ENCODE data around the gene PEX6.
A peak's percentile ranks its signal among the peaks of the same experiment; 100 is the strongest.
"Not testable (repeated sequence)": the region's sequence is repeated elsewhere in the genome, so short reads cannot be mapped to it uniquely, and the experiment has no call there.

Gene PEX6

DNA sequence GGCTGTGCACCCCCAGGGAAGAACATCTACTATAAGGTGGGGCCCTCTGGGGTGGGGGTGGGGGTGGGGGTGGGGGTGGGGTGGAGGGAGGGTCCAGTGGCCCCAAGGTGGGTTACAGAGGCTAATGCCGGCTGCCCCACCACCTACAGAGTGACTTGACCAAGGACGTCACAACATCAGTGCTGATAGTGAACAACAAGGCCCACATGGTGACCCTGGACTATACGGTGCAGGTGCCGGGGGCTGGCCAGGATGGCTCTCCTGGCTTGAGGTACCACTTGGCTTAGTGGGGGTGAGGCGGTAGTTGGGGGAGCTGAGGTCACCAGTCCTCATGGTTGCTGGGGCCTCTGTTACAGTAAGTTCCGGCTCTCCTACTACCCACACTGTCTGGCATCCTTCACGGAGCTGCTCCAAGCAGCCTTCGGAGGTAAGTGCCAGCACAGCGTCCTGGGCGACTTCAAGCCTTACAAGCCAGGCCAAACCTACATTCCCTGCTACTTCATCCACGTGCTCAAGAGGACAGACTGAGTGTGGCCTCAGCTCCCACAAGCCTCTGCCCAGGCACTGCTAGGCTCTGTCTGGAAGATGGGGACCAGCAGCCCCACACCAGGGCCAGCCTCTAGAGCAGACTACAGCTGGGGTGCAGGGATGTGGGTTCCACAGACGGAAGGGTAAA lies 15.7 kb downstream of the PEX6 start:
- no peak for DNase-seq

DNA sequence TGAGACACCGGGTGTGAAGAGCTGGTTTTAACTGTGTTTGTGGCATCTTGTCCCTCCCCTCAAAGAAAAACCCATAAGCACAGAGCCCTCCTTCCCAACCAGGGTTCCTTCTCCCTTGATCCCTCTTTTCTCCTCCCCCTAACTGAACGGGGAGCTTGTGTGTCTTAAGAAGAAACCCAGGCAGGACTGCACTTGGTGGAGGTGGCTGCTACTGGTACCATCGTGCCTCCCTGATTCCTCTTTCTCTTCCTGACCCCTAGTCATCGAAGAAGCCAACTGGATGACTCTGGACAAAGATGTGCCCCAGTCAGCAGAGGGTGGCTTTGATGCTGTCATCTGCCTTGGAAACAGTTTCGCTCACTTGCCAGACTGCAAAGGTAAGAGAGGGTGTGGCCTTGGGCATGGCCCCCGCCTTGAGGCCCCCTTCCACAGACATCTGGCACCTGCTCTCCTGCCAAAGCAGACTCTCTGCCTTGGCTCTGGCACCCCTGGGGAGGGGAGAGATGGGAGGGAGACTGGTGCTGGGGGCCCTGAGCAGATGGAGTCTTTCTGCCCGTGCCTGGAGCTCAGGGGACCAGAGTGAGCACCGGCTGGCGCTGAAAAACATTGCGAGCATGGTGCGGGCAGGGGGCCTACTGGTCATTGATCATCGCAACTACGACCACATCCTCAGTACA lies 16.3 kb downstream of the PEX6 start:
- DNase-seq: no peak

DNA sequence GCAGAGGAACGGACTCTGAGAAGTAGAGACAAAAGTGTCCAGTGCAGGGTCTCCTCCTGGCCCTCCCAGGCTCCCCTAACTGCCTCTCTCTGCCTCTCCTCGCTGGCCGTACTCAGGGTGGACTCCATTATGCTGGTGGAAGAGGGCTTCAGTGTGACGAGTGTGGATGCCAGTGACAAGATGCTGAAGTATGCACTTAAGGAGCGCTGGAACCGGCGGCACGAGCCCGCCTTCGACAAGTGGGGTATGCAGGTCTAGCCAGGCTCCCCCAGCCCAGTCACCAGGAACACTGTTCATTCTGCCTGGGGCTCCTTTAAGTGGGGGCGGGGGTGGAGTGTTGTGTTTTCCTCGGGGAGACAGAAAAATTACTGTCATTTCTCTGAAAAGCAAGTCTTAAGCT lies 16.9 kb downstream of the PEX6 start:
- DNase-seq: no peak

DNA sequence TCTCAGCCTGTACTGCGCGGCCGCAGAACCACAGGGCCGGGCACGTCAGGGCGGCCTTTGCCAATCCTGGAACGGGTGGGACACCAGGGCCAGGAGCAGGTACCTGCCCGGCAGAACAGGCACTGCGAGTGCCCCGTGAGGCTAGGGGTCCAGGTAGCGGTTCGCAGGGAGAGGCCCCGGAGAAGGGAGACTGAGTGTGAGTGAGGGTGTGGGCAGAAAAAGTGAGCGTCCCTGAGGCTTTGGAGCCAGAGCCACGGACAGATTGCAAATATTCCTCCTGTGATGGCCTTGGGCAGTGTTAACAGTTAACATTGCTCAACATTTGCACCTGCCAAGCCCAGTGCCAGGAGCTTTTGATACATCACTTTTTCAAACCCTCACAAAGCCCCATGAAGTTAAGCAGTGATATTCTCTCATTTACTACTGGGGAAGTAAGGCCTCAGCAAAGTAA lies 17.9 kb downstream of the PEX6 start:
- DNase-seq: no peak

DNA sequence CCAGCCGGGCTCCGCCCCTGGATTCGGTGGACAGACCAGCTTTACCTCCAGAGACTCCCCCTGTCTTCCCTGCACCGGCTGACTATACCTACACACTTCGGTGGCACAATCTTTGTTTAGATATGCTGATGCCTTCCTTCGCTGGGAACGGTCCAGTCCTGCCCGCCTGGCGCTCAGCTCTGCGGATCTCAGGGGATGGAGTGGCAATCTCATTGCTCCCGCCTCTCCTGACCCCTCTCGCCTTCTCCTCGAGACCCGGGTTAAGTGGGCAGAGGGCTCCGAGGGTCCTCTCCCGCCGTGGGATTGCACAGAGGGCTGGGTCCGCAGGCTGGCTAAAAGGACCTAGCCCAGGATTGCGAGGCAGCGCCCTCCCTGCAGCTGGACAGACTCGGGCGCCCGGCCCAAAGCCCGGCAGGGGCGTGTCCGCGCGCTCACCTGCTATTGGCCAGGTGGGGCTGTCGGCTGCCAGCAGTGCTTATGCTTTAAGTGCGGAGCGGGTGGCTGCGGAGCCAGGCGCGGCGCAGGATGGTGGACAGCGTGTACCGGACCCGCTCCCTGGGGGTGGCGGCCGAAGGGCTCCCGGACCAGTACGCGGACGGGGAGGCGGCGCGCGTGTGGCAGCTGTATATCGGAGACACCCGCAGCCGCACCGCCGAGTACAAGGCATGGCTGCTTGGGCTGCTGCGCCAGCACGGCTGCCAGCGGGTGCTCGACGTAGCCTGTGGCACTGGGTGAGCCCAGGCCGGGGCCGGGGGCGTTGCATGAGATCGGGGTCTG lies 18.6 kb downstream of the PEX6 start, which contains the start of gene GNMT:
GNMT (plus strand) TSS at position 512 of the 777 bp plus-strand sequence; CDS start at position 526, 14 bp downstream.
- peak in 1 of 2 experiments; percentile 55 for DNase-seq

DNA sequence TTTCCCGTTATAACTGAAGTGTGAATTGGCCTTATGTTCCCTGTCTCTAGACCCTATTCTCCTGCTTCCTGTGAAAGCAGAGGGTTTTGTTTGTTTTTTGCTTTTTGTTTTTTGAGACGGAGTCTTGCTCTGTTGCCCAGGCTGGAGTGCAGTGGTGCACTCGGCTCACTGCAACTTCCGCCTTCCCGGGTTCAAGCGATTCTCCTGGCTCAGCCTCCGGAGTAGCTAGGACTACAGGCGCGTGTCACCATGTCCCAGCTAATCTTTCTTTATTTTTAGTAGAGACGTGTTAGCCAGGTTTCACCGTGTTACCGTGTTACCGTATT lies 19.1 kb downstream of the PEX6 start:
- no peak for DNase-seq

DNA sequence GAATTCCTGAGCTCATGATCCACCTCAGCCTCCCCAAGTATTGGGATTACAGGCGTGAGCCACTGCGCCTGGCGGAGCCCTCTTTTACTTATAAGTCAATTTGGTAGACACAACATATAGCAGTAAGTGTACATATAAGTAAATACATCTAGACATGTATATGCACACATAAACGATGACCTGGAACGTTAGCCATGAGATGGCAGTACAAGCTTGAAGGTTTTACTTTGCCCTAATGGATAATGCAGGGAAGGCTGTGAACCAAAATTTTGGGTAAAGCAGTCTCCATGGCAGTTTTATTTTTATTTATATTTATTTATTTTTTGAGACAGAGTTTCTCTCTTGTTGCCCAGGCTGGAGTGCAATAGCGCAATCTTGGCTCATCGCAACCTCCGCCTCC lies 20.9 kb downstream of the PEX6 start:
- DNase-seq: no peak

DNA sequence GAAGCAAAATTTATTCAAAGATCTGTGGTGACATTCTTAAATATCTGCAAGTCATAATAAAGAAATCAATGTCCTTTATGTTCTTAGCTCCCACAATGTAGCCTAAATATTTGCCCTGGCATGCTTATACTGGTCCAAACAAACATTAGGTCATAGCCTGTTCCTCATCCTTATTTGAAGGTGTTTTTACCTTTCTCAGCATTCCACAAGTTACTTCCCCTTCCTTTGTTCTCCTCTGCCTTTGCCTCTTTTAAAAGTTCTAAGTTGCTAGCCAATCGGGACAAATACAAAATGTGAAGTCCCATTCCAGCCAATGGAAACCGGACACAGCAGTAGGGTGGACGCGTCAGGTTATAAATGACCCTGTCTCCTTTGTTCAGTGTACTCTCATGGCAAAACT lies 24.6 kb downstream of the PEX6 start:
- DNase-seq: not testable (repeated sequence)

DNA sequence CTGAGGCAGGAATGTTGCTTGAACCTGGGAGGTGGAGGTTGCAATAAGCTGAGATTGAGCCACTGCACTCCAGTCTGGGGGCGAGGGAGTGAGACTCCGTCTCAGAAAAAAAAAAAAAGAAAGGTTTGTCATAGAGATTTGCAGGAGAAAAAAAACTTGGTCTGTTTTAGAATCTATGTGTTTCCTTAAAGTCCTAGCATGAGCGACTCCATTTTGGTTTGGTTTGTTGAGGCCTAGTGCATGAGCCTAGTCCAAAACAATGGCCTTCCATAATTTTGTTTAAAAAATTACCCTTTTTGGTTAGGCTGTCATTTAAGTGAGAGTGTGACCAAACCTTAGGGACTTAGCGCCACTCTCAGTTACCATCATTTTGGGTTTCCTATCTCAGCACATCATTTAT lies 26.6 kb downstream of the PEX6 start:
- DNase-seq: no peak

DNA sequence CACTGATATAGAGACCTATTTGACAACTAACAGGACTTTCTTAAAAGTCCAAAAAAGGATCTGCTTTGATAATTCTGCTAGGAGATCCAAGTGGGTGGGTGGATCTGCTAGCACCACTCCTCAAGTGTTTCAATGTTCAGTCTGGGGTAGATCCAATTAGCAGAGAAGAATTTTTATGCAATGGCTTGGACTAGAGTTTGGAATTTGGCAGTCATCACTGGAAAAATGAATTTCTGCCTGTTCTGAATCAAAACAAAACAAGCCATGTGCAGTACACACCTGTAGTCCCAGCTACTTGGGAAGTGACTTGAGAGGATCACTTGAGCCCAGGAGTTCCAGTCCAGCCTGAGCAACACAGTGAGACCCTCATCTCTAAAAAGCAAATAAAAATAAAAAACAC lies 31.0 kb downstream of the PEX6 start:
- no peak for DNase-seq

DNA sequence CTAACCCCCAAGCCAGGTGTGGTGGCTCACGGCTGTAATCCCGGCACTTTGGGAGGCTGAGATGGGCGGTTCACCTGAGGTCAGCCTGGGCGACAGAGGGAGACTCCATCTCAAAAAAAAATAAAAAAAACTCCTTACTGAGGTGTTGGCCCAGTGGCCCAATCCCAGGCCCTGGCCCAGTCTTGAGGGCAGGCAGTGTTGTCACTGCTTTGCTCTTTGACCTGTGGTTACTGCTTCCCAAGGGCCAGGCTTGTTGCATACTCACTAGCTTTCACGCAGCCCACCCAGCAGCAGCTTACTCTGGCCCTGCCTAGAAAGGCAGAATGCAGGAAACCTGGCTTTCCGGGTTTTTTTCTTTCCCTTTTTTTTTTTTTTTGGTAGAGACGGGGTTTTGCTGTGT lies 36.5 kb downstream of the PEX6 start:
- DNase-seq: no peak

DNA sequence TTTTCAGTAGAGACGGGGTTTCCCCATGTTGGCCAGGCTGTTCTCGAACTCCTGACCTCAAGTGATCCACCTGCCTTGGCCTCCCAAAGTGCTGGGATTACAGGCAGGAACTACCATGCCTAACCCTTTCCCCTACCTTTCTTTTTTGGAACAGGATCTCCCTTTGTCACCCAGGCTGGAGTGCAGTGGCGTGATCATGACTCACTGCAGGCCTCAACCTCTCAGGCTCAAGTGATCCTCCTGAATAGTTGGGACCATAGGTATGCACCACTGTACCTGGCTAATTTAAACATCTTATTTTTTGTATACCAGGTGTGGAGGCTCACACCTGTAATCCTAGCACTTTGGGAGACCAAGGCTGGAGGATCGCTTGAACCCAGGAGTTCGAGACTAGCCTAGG lies 37.6 kb downstream of the PEX6 start:
- DNase-seq: not testable (repeated sequence)

DNA sequence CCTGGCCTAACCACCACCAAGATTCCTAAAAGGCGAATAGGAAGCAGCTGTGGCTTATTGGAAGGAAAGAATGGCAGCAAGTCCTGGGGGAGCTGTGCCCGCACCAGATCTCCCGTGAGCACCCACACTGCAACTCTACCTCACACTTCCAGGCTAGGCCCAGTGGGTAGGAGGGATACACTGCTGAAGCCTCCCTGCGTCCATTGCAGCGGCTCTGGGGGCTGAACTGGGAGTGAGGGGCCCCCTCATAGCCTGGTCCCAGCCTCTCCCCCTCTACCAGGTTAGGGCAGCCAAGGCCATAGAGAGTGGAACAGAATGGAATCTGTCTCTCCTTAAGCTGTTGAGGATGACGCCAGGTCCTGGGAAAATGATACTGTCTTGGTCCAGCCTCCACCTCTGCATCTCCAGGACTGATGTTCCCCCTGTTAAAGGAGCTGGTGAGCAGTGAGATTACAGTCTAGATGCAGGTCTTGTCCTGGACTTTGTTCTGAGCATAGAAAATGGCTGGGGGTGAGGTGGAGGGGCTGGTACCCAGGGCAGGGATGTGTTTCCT lies 38.4 kb downstream of the PEX6 start:
- DNase-seq: no peak

DNA sequence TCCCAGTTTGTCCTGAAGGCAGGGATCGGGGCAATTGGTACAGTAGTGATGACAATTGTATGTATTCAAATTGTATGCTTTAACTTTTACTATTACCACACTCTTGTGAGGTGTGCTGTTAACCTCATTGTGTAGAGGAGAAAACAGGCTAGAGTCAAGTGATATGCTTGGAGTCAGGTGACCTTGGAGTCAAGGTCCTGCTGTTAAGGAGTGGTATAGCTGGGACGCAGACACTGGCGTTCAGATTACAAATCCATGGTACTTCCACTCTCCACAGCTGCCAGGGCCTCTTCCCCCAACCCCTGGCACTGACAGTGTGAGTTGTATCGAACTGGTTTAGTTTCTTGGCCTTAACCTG lies 39.2 kb downstream of the PEX6 start:
- DNase-seq: no peak

DNA sequence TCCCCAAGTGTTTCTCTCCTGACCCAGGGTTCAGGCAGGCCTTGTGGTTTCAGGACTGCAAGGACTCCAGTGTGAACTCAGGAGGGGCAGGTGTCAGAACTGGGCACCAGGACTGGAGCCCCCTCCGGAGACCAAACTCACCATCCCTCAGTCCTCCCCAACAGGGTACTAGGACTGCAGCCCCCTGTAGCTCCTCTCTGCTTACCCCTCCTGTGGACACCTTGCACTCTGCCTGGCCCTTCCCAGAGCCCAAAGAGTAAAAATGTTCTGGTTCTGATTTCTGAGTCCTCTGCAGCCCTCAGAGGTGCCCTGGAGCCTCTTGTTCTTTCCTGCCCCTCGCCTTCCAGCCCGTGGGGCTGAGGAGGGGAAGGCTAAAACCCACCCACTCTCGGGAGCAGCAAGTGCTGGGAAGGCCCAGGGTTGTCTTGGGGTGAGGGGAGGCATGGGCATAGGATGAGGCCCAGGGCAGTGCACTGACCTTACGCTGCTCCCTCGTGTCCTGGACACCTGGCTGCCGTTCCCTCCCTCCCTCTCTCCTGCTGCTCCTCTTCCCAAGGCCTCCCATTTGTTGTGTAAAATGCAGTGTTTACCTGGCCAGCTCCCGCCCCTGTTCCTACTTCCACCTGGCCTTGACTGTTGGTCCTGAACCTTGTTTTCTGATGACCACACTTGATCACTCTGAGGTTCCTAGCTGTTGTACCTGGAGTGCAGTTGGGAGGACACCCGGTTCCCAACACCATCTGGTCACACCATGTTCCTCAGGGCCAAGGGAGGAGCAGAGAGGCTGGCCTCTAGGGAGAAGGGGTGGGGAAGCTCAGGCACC lies 39.8 kb downstream of the PEX6 start:
- no peak for DNase-seq

DNA sequence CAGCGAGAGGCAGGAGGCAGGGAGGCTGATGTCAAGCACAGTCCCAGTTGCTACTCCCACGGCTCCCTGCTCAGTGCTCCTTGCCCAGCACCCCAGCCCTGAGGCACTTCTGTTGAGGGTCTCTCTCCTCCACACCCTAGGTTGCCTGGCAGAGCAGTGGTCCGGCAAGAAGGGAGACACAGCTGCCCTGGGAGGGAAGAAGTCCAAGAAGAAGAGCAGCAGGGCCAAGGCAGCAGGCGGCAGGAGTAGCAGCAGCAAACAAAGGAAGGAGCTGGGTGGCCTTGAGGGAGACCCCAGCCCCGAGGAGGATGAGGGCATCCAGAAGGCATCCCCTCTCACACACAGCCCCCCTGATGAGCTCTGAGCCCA lies 40.6 kb downstream of the PEX6 start:
- no peak for DNase-seq

DNA sequence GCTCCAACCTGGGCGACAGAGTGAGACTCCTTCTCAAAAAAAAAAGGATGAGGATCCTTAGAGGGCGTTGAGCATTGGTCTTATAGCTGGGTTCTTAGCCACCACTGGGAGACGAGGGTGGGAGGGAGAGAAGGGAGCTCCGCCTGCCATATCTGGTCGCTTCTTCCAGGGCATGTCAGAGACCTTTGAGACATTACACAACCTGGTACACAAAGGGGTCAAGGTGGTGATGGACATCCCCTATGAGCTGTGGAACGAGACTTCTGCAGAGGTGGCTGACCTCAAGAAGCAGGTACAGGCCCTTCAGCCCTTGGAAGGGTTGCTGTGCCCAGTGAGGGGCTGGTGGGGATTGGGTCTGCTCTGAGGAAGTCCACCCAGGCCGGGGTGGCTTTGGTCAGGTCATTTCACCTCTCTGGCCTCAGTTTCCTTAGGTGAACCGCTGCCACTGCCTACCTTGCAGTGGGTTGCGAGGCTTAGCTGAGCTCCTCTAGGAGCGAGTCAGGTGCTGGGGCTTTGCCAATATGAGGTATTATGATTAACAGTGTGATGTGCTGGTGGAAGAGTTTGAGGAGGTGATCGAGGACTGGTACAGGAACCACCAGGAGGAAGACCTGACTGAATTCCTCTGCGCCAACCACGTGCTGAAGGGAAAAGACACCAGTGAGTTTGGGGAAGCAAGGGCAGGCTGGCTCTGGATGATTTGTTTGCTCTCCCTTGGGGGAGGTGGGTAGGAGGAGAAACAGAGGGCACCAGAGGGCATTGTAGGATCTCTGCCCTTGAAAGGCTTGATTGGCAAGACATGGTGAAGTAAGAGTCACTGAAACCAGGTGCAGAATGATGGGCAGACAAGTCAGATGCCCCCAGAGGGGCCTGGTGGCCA lies 41.2 kb downstream of the PEX6 start:
- no peak for DNase-seq

DNA sequence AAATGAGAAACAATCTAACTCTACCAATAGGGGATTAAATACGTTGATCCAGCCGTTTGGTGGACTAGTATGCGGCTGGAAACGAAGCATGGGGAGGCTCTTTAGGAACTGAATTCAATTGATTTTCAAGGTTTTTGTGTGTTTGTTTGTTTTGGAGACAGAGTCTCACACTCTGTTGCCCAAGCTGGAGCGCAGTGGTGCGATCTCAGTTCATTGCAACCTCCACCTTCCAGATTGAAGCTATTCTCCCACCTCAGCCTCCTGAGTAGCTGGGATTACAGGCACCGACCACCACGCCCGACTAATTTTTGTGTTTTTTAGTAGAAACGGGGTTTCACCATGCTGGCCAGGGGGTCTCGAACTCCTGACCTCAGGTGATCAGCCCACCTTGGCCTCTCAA lies 42.6 kb downstream of the PEX6 start:
- no peak for DNase-seq

DNA sequence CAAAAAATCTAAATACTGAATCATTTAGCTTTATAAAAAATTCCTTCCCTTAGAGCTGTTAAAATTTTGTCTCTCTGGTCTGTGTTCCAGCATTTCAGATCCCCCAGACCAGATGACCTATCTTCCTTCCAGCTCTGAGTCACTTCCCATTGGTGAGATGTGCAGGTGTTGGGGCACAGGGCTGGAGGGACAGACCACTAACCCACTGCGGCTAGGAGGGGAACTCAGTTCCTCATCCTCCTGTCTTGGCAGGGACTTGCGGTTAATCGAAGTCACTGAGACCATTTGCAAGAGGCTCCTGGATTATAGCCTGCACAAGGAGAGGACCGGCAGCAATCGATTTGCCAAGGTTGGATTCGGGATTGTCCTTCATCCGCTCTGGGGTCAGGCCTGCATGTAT lies 43.7 kb downstream of the PEX6 start:
- DNase-seq: no peak

DNA sequence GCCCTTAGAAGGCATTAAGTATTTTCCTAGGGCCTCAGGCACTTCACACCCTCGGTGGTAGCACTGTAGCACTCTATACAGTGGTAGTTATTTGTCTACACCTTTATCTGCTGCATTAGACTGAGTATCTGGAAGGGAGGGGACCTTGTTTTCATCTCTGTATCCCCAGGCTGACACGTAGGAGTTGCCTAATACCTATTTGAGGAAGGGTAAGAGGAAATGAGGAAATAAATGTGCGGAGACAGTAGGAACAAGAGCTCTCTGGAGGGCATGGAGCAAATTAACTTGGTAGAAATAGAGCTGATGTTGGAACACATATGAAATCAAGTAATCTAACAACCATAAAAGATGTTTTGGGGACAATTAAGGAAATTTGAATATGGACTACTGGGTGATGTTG lies 45.8 kb downstream of the PEX6 start:
- DNase-seq: no peak

DNA sequence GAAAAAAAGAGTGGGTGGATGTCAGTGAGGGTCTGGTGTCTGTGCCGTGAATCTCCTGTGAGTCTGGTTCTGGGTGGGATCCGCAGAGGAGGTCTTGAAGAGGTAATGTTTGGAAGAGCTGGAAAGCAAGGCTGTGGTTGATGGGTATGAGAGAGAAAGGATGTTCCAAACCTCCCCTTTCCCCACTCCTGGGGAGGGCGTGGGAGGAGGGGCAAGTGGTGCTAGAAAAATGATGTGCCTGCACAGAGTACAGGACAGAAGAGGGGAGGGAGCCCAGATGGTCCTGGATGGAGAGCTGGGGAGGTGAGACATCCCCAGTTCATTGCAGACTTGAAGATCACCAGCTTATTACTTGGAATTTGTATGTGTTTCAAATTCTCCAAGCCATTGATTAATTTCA lies 46.6 kb downstream of the PEX6 start:
- DNase-seq: no peak

DNA sequence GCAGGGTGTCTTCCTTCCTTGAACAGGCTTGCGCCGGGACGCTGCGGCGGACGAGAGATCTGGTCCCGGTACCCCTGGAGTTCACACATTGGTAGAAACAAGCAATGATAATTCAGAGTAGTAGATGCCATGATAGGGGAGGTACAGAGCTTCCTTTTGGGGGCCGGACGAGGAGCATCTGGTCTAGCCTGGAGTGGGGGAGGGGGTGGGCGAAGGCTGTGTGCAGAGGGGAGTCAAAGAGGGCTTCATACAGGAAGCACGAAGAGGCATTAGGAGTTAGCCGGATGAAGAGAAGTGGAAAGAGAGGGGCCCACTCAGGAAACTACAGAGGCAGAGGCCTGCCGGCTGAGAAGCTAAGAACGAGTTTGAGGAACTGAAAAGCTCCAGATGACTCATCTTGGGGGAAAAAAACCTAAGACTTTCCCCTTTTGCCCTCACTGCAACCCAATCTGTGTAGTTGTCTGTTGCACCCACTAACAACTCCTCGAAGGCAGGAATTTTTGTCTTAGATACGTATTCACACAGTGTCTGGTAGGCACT lies 49.1 kb downstream of the PEX6 start:
- peak in 1 of 2 experiments; percentile 79 for DNase-seq
